Endothelial cell of umbilical vein (primary cell): Measurements from ENCODE around the gene GNPDA2.

Source experiments
- FOS ChIP-seq: IDR thresholded peaks from 2 replicates; pipeline ENCODE4 v1.6.1; 2011; ENCODE audit warnings: mild to moderate bottlenecking, low read length, moderate library complexity, borderline replicate concordance; ENCODE audit not compliant: insufficient read depth
- JUN ChIP-seq: IDR thresholded peaks from 2 replicates; pipeline ENCODE4 v1.6.1; 2011; ENCODE audit warnings: borderline replicate concordance, low read depth; ENCODE audit not compliant: insufficient read length, insufficient read depth

- no peak for TF ChIP-seq JUN
- no peak for TF ChIP-seq FOS
Measured at GRCh38 chr4:44674471-44674870, 51.9 kb downstream of the GNPDA2 start.
